Kidney glomerular epithelial cell (primary cell): ENCODE measurements around the gene NCKAP5.

Experiments
- DNase-seq: peaks from one replicate; lab custom pipeline; 2025; lab: John Stamatoyannopoulos, UW

The NCKAP5 gene

DNA sequence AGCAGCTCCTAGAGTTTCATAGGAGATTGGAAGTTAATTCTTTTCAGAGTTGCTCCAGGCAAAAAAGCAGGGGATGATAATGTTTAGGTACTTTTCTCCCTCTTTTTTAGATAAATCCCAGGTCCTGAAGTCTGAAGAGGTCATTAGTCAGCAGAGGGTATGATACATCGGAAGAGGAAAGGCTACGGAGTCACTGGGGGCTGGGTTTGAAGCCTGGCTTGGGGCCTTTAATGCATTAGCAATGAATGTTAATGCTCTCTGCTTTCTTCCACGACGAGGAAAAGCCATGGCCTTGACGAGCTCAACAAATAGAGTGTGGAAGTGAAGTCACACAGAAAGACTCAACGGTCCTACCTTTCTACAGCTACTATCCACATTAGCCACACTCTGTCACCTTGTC is 235.1 kb downstream of the NCKAP5 start:
- DNase-seq: no peak

DNA sequence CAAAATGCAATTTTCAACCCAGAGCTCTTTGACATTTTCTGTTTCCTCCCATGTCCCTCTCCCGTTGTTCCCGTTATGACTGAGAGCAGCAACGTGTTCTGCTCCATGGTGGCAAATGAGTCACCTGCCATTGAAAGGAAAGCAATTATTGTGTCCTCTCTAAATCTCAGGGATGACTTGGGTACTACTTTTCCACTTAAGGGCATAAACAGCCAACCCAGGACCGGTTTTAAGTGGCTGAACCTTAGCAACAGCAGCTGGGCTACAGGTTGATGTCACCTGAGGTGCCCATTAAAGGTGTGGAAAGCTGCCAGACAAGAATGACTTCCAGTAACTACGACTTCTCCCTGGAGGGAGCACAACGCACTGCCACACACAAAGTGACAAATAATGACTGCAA is 236.8 kb downstream of the NCKAP5 start:
- DNase-seq: no peak

DNA sequence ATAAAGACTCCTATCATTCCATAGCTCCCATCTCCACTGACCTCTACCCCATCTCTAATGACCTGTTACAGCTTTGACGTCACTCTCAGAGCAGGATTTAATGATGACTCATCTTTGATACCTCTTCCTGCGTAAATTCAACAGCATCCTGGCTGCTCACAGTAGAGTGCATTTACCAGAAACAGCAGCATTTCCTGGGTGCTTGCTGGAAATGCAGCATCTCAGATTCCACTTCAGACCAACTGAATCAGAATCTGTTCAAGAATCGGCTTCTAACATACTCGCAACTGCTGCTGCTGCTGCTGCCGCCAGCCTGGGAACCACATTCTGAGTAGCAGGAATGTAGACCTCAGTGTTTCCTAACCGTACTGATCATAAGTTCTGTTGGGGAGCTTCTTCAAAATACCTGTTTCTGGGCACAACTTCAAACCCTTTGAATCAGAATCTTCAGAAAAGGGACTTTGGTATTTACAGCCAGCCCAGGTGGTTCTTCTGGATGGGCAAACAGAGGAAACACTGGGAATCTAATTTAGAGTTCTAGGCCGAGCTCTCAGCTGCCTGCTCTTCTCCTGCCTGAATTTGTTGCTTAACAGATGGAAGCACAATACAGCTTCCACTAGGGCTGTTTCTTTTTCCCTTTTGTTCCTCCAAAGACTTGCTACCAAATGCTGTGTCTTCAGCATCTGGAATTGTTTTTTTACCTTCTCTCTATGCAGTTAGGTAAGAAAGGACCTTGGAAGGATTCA is 241.4 kb downstream of the NCKAP5 start:
- DNase-seq: no peak

DNA sequence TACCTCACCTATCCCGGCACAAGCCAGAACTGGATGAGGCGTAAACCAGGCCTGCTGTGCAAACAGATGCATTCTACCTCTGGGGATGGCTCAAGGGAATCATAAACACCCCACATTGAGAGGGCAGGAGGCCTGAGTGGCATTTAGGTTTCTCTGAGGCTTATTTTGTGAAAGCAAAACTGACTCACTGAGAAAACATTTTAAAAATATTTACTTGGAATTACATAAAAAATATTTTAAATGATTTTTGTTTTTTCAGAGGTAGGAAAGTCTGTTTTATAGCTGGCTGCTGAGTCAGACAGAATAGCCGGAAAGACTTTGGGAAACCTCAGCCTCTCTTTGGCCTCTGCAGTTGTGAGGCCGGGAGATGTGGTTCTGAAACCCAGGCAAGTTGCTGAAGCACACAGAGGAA is 244.1 kb downstream of the NCKAP5 start:
- no peak for DNase-seq

DNA sequence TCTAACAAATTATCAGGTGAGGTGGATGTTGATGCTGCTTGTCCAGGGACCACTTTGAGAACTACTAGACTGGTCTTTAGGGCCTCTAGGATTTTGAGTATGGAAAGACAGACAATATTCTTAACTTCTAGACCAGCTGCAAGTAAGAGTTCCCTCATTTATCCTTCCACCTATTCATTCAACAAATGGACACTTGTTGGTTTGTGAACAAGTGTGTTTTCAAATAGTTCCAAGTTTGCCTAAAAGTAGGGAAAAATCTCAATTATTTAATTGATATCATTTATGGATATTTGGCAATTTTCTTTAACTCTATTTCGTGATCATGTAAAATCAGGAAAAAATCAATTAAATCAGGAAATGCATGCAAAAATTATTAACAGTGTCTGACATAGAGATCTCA is 245.4 kb downstream of the NCKAP5 start:
- DNase-seq: no peak

DNA sequence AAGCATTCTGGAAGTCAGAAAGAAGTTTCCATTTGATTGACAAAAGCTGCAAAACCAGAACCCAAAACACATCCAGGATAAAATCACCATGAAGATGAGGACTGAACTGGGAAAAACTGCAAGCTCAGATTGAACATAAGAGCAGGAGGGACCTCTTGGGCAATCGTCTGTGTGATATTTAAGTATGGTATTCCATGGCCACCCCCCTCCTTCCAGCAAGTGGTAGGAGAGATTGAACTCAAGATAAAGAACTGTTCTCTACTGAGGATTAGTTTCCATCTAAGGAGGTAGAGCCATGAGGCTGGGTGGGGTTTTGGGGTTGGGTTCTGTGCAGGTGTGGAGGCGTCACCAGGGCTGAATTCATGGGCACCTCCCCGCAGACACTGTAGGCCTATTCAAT is 251.1 kb downstream of the NCKAP5 start:
- no peak for DNase-seq

DNA sequence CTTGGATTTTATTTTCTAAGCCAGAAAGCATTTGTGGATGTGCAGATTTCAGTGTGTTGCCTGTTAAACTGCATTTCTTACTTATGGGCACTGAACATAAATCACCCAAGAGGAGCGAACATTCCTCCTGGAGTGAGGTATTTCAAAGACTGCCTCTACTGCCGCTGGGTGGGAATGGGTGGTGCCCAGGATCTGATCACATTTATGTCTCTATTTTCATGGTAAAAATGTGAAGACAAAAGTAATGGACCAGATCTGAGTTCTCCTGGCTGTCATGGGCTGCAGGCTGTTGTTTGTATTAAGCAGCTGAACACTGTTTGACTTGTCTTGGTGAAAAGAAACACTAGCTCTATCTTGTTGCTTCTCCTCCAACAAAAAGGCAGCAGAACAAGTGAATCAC is 251.7 kb downstream of the NCKAP5 start:
- DNase-seq: no peak

DNA sequence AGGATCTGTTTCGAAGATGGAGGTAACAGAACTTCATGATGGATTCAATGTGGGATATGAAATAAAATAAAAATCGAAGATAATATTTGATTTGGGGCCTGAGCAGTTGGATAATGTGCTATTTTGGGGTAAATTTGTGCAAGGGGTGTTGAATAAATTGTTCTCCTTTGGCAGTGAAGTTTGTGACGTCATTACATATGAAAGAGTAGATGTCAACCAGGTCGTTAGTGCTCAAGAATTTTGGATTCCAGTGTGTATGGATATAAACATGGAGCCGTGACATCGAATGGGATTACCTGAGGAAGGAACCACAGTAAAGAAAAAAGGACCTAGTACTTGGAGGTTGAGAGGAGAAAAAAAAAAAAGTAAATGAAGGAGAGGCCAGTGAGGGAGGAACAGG is 253.0 kb downstream of the NCKAP5 start:
- no peak for DNase-seq

DNA sequence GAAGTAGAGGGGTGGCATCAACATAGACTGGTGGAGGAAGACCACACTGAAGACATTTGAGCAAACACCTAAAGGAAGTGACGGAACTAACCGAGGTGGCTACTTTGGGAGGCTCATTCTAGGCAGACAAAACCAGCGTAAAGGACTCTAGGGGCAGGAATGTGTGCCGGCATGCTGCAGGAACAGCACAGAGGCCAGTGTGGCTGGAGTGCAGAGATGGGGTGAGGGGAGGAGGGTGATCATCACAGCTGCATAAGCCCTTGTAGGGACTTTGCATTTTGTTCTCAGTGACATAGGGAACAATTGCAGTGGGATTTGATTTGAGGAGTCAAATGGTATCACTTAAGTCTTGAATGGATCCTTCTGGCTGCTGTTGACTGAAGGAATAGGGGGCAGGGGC is 253.5 kb downstream of the NCKAP5 start:
- no peak for DNase-seq

DNA sequence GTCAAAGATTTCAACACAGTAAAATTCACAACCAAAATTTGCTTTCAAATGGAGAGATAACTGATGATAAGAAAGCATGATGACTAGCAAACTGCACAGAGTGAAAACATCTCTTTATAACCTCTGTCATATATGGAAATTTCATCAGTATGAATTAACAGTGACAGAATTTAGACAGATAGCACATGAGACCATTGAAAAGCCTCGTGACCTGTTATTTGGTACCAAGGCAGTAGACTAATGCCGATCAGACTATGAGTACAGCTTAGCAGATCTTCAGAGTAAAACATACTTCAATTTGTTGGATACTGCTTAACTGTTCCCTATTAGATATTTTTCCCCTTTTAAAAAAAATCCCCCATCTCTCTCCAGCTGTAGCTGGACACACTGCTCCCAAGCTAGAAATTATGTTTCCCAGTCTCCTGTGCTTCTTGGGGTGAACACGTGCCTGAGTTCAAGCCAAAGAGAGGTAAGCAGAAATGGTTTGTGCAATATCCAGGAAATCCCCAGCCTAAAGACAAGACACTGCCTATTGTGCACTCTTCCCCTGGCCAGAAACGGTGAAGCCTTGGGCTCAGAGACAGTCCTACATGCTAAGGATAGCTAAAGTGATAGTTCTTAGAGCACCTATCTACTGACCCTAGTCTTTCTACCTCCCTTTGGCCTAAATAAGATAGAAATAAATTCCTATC is 256.1 kb downstream of the NCKAP5 start:
- no peak for DNase-seq

DNA sequence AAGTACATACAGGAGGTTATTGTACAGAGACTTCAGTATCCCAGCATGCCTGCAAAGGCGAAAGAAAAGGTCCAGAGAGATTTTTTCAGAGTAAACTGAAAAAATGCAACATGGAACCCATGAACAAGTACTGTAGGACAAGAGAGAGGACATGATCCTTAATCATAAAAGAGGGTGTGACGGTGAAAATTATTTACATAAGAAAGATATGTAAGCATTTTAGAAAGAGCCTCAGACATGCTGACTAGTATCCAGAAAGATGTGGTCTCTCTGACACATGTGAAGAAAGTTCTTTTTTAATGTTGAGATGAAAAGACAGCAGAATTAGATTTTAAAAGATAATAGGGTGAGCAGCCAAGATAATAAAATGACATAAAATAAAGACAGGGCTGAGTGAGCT is 262.0 kb downstream of the NCKAP5 start:
- DNase-seq: no peak

DNA sequence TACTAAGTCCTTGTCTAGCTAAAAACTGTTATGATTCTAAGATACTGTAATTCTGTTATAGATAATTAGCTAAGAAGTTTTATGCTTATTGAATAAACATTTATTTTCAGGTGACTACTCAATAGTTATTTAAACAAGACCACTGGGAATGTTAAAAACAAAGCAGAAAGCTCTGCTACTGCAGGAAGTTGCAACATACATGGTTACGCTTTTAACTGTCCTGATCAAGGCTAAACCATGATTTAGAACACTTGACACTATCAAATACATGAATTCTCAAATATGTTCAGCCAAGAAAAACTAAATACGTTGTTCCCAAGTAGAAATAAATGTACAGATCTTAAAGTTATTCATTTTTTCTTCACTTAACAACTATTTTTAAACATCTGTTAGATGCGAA is 263.9 kb downstream of the NCKAP5 start:
- DNase-seq: no peak

DNA sequence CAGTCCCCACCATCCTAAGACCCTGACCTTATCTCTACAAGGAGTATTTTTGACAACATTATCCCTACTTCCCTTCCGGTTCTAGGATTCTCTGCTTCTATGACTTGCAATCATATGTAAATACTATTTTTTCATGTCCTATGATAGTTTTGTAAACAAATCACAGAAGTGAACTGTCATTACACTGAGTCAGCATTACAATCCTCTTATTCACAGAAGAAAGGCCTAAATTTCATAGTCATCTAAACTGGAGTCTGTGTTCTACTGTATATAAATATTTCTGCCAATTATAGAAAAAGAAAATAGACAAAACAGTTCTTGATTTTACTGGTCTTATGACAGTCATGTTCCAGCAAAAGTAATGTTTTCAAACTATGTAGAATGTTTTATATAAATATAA is 265.1 kb downstream of the NCKAP5 start:
- peak; percentile 5 for DNase-seq

DNA sequence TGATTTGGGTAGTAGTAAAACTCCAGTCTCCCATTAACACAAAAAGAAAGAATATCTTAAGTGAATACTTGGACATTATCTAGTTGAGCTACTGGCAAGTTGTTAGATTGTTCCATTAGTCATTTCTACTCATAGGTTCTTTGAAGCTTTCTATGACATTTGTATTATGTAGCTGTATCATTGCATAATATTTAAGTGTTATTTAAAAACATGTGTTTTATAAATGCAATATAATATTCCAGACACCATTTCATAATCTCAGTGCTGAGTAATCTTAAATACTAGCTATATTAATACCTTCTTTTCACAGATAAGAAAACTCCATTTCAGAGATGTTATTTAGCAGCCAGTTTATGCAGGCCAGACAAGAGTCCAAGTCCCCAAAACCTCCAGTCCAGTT is 271.9 kb downstream of the NCKAP5 start:
- DNase-seq: no peak

DNA sequence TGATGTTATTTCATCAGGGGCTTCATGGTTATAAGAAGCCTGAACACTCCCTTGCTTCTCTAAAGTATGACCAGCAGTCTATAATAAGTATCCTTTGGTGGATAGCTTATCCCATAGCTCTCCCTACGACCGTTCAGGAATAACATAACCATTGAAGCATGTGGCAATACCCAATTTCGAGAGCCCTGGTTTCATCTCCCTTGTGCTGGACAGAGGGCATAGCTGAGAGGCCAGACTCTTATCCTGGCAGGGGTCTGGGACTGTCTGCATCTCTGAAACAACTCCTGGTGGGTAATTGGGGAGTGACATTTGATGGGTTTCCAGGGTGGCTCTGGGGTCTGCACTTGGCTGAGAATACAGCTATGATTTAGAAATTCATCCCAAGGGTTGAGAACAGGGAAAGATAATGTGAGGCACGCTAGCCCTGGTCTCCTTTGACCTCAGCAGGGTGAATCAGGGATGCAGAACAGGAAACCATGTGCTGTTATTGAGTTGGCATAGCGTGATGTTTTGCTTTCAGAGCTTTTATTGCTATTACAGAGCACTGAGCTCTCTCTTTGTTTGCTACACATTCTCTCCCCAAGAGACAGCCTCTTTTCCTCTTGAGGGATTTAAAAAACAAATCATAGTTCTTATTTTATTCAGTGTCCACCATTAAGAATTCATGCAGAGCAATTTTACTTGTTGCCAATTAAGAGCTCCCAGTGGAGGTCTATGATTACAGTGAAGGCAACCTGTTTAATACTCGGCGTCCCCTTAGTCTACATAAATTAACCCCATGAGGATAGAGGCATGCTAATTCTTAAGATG is 274.5 kb downstream of the NCKAP5 start:
- peak; percentile 10 for DNase-seq

DNA sequence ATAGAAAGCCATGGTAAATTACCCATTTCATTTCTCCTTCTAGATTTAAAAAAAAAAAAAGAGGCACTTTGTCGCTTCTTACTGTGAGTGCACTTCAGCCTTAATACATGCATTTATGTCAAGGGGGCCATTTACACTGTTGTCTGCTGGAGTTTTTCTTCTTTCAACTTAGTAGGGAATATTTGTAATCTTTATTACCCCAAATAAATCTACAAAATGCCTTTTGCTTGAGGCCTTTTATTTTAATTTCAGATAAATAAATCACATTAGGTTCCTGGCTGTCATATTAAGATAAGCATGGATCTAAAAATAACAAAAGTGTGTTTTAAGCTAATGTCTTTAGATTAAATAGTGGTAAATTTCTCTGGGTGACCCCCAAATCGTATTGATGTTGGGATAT is 276.0 kb downstream of the NCKAP5 start:
- DNase-seq: no peak

DNA sequence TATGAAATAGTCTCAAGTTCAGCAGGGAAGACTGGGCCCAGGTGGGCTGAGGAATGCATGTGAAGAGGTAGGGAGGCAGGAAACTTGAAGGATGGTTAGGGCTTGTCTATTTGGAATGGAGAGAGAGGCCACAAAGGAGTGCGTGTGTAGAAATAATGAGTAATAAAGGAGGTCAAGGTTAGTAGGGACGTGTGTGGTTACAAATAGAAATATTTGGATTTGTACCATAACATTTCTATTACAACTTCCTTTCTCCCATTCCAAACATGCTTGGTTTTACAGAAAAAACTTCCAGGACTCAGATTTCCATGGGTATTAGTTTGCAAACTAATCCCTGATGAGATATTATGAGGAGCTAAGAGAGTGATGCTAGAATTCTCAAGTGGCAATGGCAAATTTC is 280.6 kb downstream of the NCKAP5 start:
- no peak for DNase-seq

DNA sequence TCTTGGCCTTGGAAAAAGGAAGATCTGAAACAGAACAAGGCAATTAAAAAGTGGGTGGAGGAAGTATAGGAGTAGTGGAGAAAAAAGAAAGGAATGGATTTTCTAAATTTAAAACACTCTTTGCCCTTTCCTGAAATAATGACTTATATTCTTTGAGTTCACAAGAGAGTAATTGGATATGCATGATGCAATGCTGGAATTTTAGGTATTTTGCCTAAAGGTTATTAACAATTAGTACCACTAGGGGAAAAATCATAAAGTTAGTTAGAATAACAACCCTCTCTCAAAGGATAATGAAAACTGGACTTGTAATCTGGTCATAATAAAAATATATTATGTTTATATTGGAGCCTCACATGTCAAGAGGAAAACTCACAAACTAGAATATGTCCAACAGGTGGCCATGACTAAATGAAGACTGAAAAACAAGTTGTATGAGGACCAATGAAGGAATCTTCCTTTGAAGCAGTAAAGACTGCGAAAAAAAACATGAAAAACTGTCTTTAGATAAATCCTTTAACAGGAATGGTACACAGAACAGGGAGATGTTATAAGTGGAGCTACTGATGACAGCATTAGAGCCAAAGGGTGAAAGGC is 281.8 kb downstream of the NCKAP5 start:
- peak; percentile 48 for DNase-seq

DNA sequence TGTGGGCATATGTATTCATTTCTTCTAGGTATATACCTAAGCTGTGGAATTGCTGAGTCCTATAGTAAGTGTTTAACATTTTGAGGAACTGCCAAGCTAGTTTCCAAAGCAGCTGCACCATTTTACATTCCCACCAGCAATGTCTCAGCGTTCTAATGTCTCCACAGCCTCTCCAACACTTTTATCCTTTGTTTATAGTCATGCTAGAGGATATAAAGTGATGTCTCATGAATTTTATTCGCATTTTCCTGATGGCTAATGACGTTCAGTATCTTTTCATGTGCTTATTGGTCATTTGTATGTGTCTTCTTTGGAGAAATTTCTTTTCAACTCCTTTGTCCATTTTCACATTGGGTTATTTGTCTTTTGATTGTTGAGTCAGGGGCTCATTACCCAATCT is 295.2 kb downstream of the NCKAP5 start:
- DNase-seq: no peak

DNA sequence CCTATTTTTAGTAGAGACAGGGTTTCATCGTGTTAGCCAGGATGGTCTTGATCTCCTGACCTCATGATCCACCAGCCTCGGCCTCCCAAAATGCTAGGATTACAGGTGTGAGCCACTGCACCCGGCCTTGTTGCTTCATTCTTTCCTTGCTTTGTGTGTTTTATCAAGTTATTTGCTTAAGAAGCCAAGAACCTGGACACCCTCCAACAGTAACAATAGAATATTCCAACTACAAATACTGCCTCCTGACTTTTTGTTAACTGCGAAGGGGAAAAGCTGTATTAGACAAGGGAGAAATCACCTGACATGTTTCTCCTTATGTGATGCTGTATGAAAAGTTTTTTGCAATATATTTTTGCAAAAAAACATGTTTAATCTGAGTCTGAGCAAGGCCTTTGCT is 297.2 kb downstream of the NCKAP5 start:
- no peak for DNase-seq

DNA sequence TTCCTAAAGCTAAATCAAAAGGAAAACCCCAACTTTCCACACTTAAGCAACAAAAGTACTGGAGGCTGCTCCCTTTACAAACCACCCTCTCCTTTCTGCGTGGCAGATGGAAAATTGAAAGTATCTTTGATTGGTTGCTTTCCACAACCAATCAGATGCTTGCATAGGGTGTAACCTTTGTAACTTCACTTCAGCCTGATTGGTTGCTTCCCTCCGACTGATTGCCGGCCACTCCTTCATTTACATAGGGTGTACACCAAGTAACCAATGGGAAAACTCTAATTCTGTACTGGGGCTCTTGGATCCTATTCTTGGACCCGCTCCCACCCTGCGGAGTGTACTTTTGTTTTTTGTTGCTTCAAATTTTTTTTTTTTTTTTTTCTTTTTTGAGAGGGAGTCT is 297.7 kb downstream of the NCKAP5 start:
- DNase-seq: no peak

DNA sequence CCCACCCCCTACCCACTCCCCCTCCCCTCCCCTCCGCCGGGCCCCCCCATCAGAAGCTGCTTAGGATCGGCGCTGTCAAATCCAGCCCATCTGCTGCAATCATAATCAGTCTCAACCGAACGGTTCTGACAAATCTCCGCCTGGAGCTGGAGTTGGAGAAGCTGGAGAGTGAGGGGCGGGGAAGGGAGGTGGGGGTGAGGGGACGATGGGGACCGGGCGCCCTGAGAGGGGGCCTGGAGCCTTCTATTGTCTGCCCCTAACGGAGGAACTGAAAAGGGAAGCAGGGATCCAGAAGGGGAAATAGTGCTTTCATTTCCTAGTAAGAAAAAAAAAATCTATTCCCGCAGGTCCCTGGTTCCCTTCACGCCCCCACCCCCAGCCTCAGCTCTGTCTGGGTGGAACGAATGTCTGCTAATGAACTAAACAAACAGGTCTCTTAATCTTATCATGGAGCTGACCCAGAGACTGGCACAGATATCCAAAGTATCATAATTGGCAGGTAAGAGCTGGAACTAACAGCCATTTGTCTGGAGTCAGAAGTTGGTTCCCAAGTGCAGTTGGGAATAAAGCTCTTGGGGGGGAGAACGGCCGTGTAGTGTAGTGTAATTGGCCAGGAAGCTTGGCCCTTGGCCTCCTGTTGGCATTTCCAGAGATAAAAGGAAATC is 301.2 kb downstream of the NCKAP5 start:
- no peak for DNase-seq
